Measurements from ENCODE around the gene MYH11. TPM values are rescaled to one million over a fixed set of nuclear protein-coding genes. Genes with fewer than 3 reads are reported as not detected.

Gene MYH11
- total and polyA plus RNA-seq, 2 experiments from 2014 or later, result 1.6 to 5.9 TPM

- TF ChIP-seq ZNF462 (CRISPR knock-in tag; IDR thresholded peaks at IDR 0.05) (no peak), STAT1 (IDR thresholded peaks at IDR 0.05; ENCODE audit: unreplicated experiment) (no peak), NANOG (IDR thresholded peaks at IDR 0.05; ENCODE audit: borderline replicate concordance) (no peak), EZH2phosphoT487 (IDR thresholded peaks at IDR 0.05; ENCODE audit: unreplicated experiment) (no peak), JUNB (IDR thresholded peaks at IDR 0.05; ENCODE audit: unreplicated experiment) (no peak), ZNF331 (CRISPR knock-in tag; IDR thresholded peaks at IDR 0.05; ENCODE audit: low read depth) (no peak), ZNF114 (CRISPR knock-in tag; IDR thresholded peaks at IDR 0.05) (no peak)
Observed at GRCh38 chr16:15856182-15856581, 646 bp downstream of the MYH11 start (continued).

DNA sequence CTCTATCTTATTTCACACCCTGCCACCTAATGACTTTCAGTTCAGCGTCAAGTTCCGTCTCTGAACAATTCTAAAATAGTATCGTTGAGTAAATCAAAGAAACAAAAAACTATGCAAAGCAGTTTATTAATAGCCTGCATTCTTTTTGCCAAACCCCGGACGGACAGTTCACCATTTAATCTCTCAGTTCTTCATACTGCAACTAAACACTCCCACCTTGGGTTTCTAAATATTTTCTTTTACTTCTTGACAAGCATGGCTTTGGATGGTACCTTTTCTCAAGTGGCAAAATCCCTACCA is 1.2 kb downstream of the MYH11 start:
- peak overlapping the region; percentile 43; the same call in 1 of the 3 replicates for H3K4me3 Mint-ChIP-seq
- no peak for TF ChIP-seq ZNF331 (CRISPR knock-in tag; IDR thresholded peaks at IDR 0.05; ENCODE audit: low read depth)
- TF ChIP-seq CREB1 (CRISPR knock-in tag; IDR thresholded peaks at IDR 0.05; ENCODE audit: low read depth), result no peak
- no peak for TF ChIP-seq EZH2 (IDR thresholded peaks at IDR 0.05; ENCODE audit: low read depth, unreplicated experiment)
- no peak for TF ChIP-seq ZNF462 (CRISPR knock-in tag; IDR thresholded peaks at IDR 0.05)

More for the DNA sequence above, 1.2 kb downstream of the MYH11 start:
- Histone ChIP-seq H3K27me3 (ENCODE audit: insufficient read depth) (peaks cover 45% of the 10 kb centered on the region), H3K27ac (ENCODE audit: low read depth) (no peak overlapping the region), H2AFZ (no peak overlapping the region), H3K9me2 (ENCODE audit: insufficient read depth) (no peaks in the 10 kb centered on the region), H3K4me2 (no peak overlapping the region), H3K4me1 (ENCODE audit: insufficient read depth) (0 out of 2 replicates have a peak, but pooled peaks cover 6% of the 10 kb centered on the region), H3F3A (replicated peaks; ENCODE audit: low read depth) (peaks cover 7% of the 10 kb centered on the region; the same call in 1 of the 2 replicates), H3K4me3 (no peak overlapping the region), H4K20me1 (replicated peaks; ENCODE audit: insufficient read depth) (0 out of 2 replicates have a peak, but pooled peaks cover 2% of the 10 kb centered on the region), H3K36me3 (ENCODE audit: insufficient read depth) (no peaks in the 10 kb centered on the region), H3K79me2 (replicated peaks; ENCODE audit: insufficient read depth) (no peaks in the 10 kb centered on the region)
- H3K27ac Mint-ChIP-seq, result no peak overlapping the region
- H3K4me1 Mint-ChIP-seq, result peaks cover 11% of the 10 kb centered on the region
- no peak for ATAC-seq
- H3K9me3 Mint-ChIP-seq, result no peaks in the 10 kb centered on the region
- H3K36me3 Mint-ChIP-seq (ENCODE audit: low read depth), result no peaks in the 10 kb centered on the region; the same call in 2 of the 3 replicates
- H3K27me3 Mint-ChIP-seq (ENCODE audit: insufficient read depth, low read depth, poor library complexity), result peaks cover 30% of the 10 kb centered on the region
- DNase-seq (ENCODE audit: low spot score), result no peak
